ENCODE results near the gene PAPOLG. TPM values are rescaled to one million over a fixed set of nuclear protein-coding genes. Genes with fewer than 3 reads are reported as not detected.

PAPOLG gene
- total and polyA plus RNA-seq, 4 experiments from 2014 or later, result 9.4 to 40.3 (median 28.8) TPM

- Mint-ChIP-seq H3K4me1 (no peaks in the 10 kb centered on the region), H3K9me3 (no peaks in the 10 kb centered on the region), H3K27me3 (no peaks in the 10 kb centered on the region), H3K36me3 (no peaks in the 10 kb centered on the region), H3K27ac (no peak overlapping the region), H3K4me3 (no peak overlapping the region)
- Histone ChIP-seq H3K27me3 (ENCODE audit: insufficient read depth, low read length) (no peaks in the 10 kb centered on the region), H3K9me3 (ENCODE audit: control insufficient read depth in 1 of 2, low read length in 2 of 2) (no peaks in the 10 kb centered on the region), H3K4me3 (ENCODE audit: low read length in 2 of 2) (no peak overlapping the region), H3K27ac (ENCODE audit: low read depth, low read length) (no peak overlapping the region), H3K36me3 (ENCODE audit: insufficient read depth, low read length) (no peaks in the 10 kb centered on the region), H3K4me1 (ENCODE audit: insufficient read depth, low read length) (no peaks in the 10 kb centered on the region)
- POLR2A ChIA-PET (ENCODE audit: partially characterized antibody), result no interaction called here
- intact Hi-C loops (cut with micrococcal nuclease), result no loop called here
- DNase-seq, result no peak
- CTCF ChIA-PET (ENCODE audit: partially characterized antibody), result interaction anchor here (1.2 kb wide), 1 partner anchor 13 kb away, joined by 3 read pairs; no protein-coding TSS in a partner anchor
Observed at GRCh38 chr2:60719331-60719730, 36.7 kb upstream of the PAPOLG start.

- H3K27me3 Mint-ChIP-seq, result no peaks in the 10 kb centered on the region
- Histone ChIP-seq H3K27ac (ENCODE audit: low read depth, low read length) (no peak overlapping the region), H3K4me1 (ENCODE audit: insufficient read depth, low read length) (no peaks in the 10 kb centered on the region), H3K9me3 (ENCODE audit: control insufficient read depth in 1 of 2, low read length in 2 of 2) (no peaks in the 10 kb centered on the region), H3K27me3 (ENCODE audit: insufficient read depth, low read length) (no peaks in the 10 kb centered on the region), H3K4me3 (ENCODE audit: low read length in 2 of 2) (no peak overlapping the region), H3K36me3 (ENCODE audit: insufficient read depth, low read length) (no peaks in the 10 kb centered on the region)
- no peaks in the 10 kb centered on the region for H3K36me3 Mint-ChIP-seq
- no peaks in the 10 kb centered on the region for H3K9me3 Mint-ChIP-seq
- H3K27ac Mint-ChIP-seq, result no peak overlapping the region
- intact Hi-C loops (cut with micrococcal nuclease), result no loop called here
- ChIA-PET POLR2A (ENCODE audit: partially characterized antibody) (no interaction called here), CTCF (ENCODE audit: partially characterized antibody) (interaction anchor here (0.6 to 1.5 kb wide), 3 partner anchors 19 to 273 kb away, joined by 3 read pairs; no protein-coding TSS in a partner anchor)
- DNase-seq, result no peak
- no peak overlapping the region for H3K4me3 Mint-ChIP-seq
- no peaks in the 10 kb centered on the region for H3K4me1 Mint-ChIP-seq
Observed at GRCh38 chr2:60725466-60725865, 30.6 kb upstream of the PAPOLG start.

GRCh38 chr2:60728855-60729254, 27.2 kb upstream of the PAPOLG start:
- CTCF ChIA-PET (ENCODE audit: partially characterized antibody), result no interaction called here
- H3K27me3 Mint-ChIP-seq, result no peaks in the 10 kb centered on the region

GRCh38 chr2:60735496-60736250, 20.4 kb upstream of the PAPOLG start:
- Histone ChIP-seq H3K4me1 (ENCODE audit: insufficient read depth, low read length) (peaks cover 4% of the 10 kb centered on the region), H3K27ac (ENCODE audit: low read depth, low read length) (no peak overlapping the region), H3K36me3 (ENCODE audit: insufficient read depth, low read length) (no peaks in the 10 kb centered on the region), H3K9me3 (ENCODE audit: control insufficient read depth in 1 of 2, low read length in 2 of 2) (no peaks in the 10 kb centered on the region), H3K4me3 (ENCODE audit: low read length in 2 of 2) (peak overlapping the region in 1 of 2 donors; percentile 32), H3K27me3 (ENCODE audit: insufficient read depth, low read length) (peaks cover 6% of the 10 kb centered on the region)
- Mint-ChIP-seq H3K27ac (peak overlapping the region in 2 of 7 donors; percentile 2 to 42), H3K27me3 (peaks cover 15 to 25% of the 10 kb centered on the region in 2 donors), H3K4me1 (peaks cover 3 to 8% (median 5%) of the 10 kb centered on the region in 4 donors), H3K4me3 (peak overlapping the region; percentile 86 to 92 (median 90)), H3K36me3 (peaks cover 0 to 7% of the 10 kb centered on the region in 2 donors), H3K9me3 (peaks cover 0 to 4% (median 0%) of the 10 kb centered on the region in 8 donors)
- CTCF ChIA-PET (ENCODE audit: partially characterized antibody), result no interaction called here
- POLR2A ChIA-PET (ENCODE audit: partially characterized antibody), result no interaction called here
- intact Hi-C loops (cut with micrococcal nuclease), result no loop called here
- DNase-seq, result peak in 3 of 5 donors; percentile 23 to 30 (median 24)

More at GRCh38 chr2:60728855-60729254, 27.2 kb upstream of the PAPOLG start:
- no peak overlapping the region for H3K27ac ChIP-seq (ENCODE audit: low read depth, low read length)
- intact Hi-C loops (cut with micrococcal nuclease), result no loop called here
- POLR2A ChIA-PET (ENCODE audit: partially characterized antibody), result interaction anchor here (1.1 kb wide), 1 partner anchor 449 kb away, joined by 3 read pairs; no protein-coding TSS in a partner anchor
- H3K4me3 ChIP-seq (ENCODE audit: low read length in 2 of 2), result no peak overlapping the region
- no peak overlapping the region for H3K27ac Mint-ChIP-seq
- no peaks in the 10 kb centered on the region for H3K4me1 Mint-ChIP-seq
- H3K4me1 ChIP-seq (ENCODE audit: insufficient read depth, low read length), result no peaks in the 10 kb centered on the region
- H3K4me3 Mint-ChIP-seq, result no peak overlapping the region
- H3K9me3 ChIP-seq (ENCODE audit: control insufficient read depth in 1 of 2, low read length in 2 of 2), result no peaks in the 10 kb centered on the region
- H3K9me3 Mint-ChIP-seq, result no peaks in the 10 kb centered on the region
- no peak for DNase-seq
- H3K36me3 ChIP-seq (ENCODE audit: insufficient read depth, low read length), result no peaks in the 10 kb centered on the region
- no peaks in the 10 kb centered on the region for H3K27me3 ChIP-seq (ENCODE audit: insufficient read depth, low read length)
- H3K36me3 Mint-ChIP-seq, result no peaks in the 10 kb centered on the region

- H3K4me3 Mint-ChIP-seq, result no peak overlapping the region
- H3K4me1 Mint-ChIP-seq, result peaks cover 3 to 8% (median 5%) of the 10 kb centered on the region in 4 donors
- CTCF ChIA-PET (ENCODE audit: partially characterized antibody), result interaction anchor here (0.9 kb wide), 1 partner anchor 31 kb away, joined by 3 read pairs; no protein-coding TSS in a partner anchor
Observed at GRCh38 chr2:60738679-60739078, 17.4 kb upstream of the PAPOLG start.

GRCh38 chr2:60739156-60739555, 16.9 kb upstream of the PAPOLG start:
- Mint-ChIP-seq H3K27me3 (peaks cover 14 to 25% of the 10 kb centered on the region in 2 donors), H3K27ac (no peak overlapping the region), H3K36me3 (peaks cover 0 to 7% of the 10 kb centered on the region in 2 donors), H3K4me1 (peaks cover 3 to 8% (median 5%) of the 10 kb centered on the region in 4 donors), H3K9me3 (peaks cover 0 to 4% (median 0%) of the 10 kb centered on the region in 8 donors), H3K4me3 (no peak overlapping the region)
- H3K4me3 ChIP-seq (ENCODE audit: low read length in 2 of 2), result no peak overlapping the region
- H3K36me3 ChIP-seq (ENCODE audit: insufficient read depth, low read length), result no peaks in the 10 kb centered on the region
- H3K4me1 ChIP-seq (ENCODE audit: insufficient read depth, low read length), result peaks cover 4% of the 10 kb centered on the region
- ChIA-PET POLR2A (ENCODE audit: partially characterized antibody) (no interaction called here), CTCF (ENCODE audit: partially characterized antibody) (no interaction called here)
- H3K27me3 ChIP-seq (ENCODE audit: insufficient read depth, low read length), result peaks cover 6% of the 10 kb centered on the region
- no peaks in the 10 kb centered on the region for H3K9me3 ChIP-seq (ENCODE audit: control insufficient read depth in 1 of 2, low read length in 2 of 2)
- no peak overlapping the region for H3K27ac ChIP-seq (ENCODE audit: low read depth, low read length)
- no peak for DNase-seq
- intact Hi-C loops (cut with micrococcal nuclease), result no loop called here

More at GRCh38 chr2:60738679-60739078, 17.4 kb upstream of the PAPOLG start:
- POLR2A ChIA-PET (ENCODE audit: partially characterized antibody), result no interaction called here
- H3K27me3 Mint-ChIP-seq, result peaks cover 15 to 25% of the 10 kb centered on the region in 2 donors
- no peaks in the 10 kb centered on the region for H3K36me3 ChIP-seq (ENCODE audit: insufficient read depth, low read length)
- H3K9me3 ChIP-seq (ENCODE audit: control insufficient read depth in 1 of 2, low read length in 2 of 2), result no peaks in the 10 kb centered on the region
- no peak overlapping the region for H3K4me3 ChIP-seq (ENCODE audit: low read length in 2 of 2)
- H3K27me3 ChIP-seq (ENCODE audit: insufficient read depth, low read length), result peaks cover 6% of the 10 kb centered on the region
- peaks cover 0 to 4% (median 0%) of the 10 kb centered on the region in 8 donors for H3K9me3 Mint-ChIP-seq
- peaks cover 0 to 7% of the 10 kb centered on the region in 2 donors for H3K36me3 Mint-ChIP-seq
- intact Hi-C loops (cut with micrococcal nuclease), result no loop called here
- H3K27ac Mint-ChIP-seq, result no peak overlapping the region
- peaks cover 4% of the 10 kb centered on the region for H3K4me1 ChIP-seq (ENCODE audit: insufficient read depth, low read length)
- H3K27ac ChIP-seq (ENCODE audit: low read depth, low read length), result no peak overlapping the region
- DNase-seq, result no peak

GRCh38 chr2:60741576-60741975, 14.5 kb upstream of the PAPOLG start:
- no peak overlapping the region for H3K4me3 ChIP-seq (ENCODE audit: low read length in 2 of 2)
- H3K27me3 ChIP-seq (ENCODE audit: insufficient read depth, low read length), result no peaks in the 10 kb centered on the region
- H3K9me3 Mint-ChIP-seq, result peaks cover 0 to 4% (median 0%) of the 10 kb centered on the region in 8 donors
- peaks cover 12% of the 10 kb centered on the region for H3K4me1 ChIP-seq (ENCODE audit: insufficient read depth, low read length)
- no peaks in the 10 kb centered on the region for H3K9me3 ChIP-seq (ENCODE audit: control insufficient read depth in 1 of 2, low read length in 2 of 2)
- intact Hi-C loops (cut with micrococcal nuclease), result no loop called here
- peaks cover 7 to 22% (median 13%) of the 10 kb centered on the region in 4 donors for H3K4me1 Mint-ChIP-seq
- H3K27ac ChIP-seq (ENCODE audit: low read depth, low read length), result no peak overlapping the region
- ChIA-PET POLR2A (ENCODE audit: partially characterized antibody) (no interaction called here), CTCF (ENCODE audit: partially characterized antibody) (no interaction called here)
- no peaks in the 10 kb centered on the region for H3K36me3 ChIP-seq (ENCODE audit: insufficient read depth, low read length)
- no peak for DNase-seq
- H3K27ac Mint-ChIP-seq, result no peak overlapping the region
- H3K4me3 Mint-ChIP-seq, result no peak overlapping the region
- peaks cover 0 to 7% of the 10 kb centered on the region in 2 donors for H3K36me3 Mint-ChIP-seq
- H3K27me3 Mint-ChIP-seq, result peaks cover 12 to 13% of the 10 kb centered on the region in 2 donors
